Dedifferentiated amniotic fluid mesenchymal stem cell (primary cell): ENCODE measurements around the gene KHNYN.
"Not testable (repeated sequence)": the region's sequence is repeated elsewhere in the genome, so short reads cannot be mapped to it uniquely, and the experiment has no call there.

Source experiments
- DNase-seq: peaks from one replicate; pipeline ENCODE4 v3.0.0-alpha.2; 2016; ENCODE audit errors: extremely low spot score

The KHNYN gene

GRCh38 chr14:24437736-24438067, 7.9 kb downstream of the KHNYN start:
- DNase-seq, result no peak

- no peak for DNase-seq
These were observed 8.7 kb downstream of the KHNYN start for GRCh38 chr14:24438223-24439097.

- no peak for DNase-seq
These were observed 9.5 kb downstream of the KHNYN start for GRCh38 chr14:24439257-24439656.

GRCh38 chr14:24439830-24440605, 10.3 kb downstream of the KHNYN start:
- DNase-seq, result no peak

GRCh38 chr14:24440606-24441399, 11.0 kb downstream of the KHNYN start:
- DNase-seq, result no peak

- no peak for DNase-seq
These were observed 11.7 kb downstream of the KHNYN start for GRCh38 chr14:24441485-24441884.

GRCh38 chr14:24441904-24442239, 12.1 kb downstream of the KHNYN start:
- no peak for DNase-seq

- peak; percentile 97 for DNase-seq
These were observed 12.7 kb downstream of the KHNYN start, which contains the start of gene SDR39U1 for GRCh38 chr14:24442240-24443052. SDR39U1 (minus strand) TSS chr14:24442776; CDS start chr14:24442769, 7 bp downstream.

GRCh38 chr14:24443053-24443665, 13.4 kb downstream of the KHNYN start:
- DNase-seq, result no peak

- DNase-seq, result not testable (repeated sequence)
These were observed 21.1 kb downstream of the KHNYN start for GRCh38 chr14:24450828-24451227.

GRCh38 chr14:24456980-24457379, 27.2 kb downstream of the KHNYN start:
- DNase-seq, result no peak

- no peak for DNase-seq
These were observed 29.0 kb downstream of the KHNYN start for GRCh38 chr14:24458736-24459135.

- DNase-seq, result no peak
These were observed 29.6 kb downstream of the KHNYN start for GRCh38 chr14:24459331-24459730.

GRCh38 chr14:24461336-24461735, 31.6 kb downstream of the KHNYN start:
- no peak for DNase-seq

- DNase-seq, result no peak
These were observed 33.5 kb downstream of the KHNYN start for GRCh38 chr14:24463017-24463883.

- DNase-seq, result no peak
These were observed 34.4 kb downstream of the KHNYN start for GRCh38 chr14:24463884-24464785.

- no peak for DNase-seq
These were observed 35.6 kb downstream of the KHNYN start for GRCh38 chr14:24465368-24465767.

- DNase-seq, result no peak
These were observed 36.1 kb downstream of the KHNYN start for GRCh38 chr14:24465805-24466204.

GRCh38 chr14:24470450-24470849, 40.7 kb downstream of the KHNYN start:
- DNase-seq, result not testable (repeated sequence)
